Measurements from ENCODE around the gene CD109.

Gene CD109

DNA sequence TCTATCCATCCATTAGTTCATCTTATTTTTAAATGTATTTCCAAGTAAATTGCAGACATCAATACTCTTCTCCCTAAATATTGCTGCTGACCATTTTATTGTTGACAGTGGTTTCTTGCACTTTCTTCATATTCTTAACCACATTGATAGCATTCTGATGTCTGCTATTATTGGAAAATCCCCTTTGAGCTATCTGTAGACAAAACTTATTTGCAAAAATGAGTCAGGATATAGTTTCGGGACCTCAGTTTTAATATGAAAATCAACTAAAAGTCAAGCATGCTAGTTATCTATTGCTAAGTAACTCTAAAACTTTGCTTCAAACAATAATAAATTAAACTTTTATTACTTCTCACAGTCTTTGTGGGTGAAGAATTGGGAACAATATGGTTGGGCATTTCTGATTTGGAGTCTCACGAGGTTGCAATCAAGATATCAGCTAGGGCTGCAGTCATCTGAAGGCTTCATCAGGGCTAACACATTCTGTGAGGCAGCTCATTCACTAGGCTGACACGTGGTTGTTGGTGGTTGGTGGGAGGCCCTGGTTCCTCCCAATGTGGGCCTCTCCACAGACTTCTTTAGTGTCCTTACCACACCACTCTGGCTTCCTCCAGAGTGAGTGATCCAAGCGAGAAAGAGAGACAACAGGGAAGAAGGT, 32.7 kb downstream of the CD109 start:
- no peak for DNase-seq

DNA sequence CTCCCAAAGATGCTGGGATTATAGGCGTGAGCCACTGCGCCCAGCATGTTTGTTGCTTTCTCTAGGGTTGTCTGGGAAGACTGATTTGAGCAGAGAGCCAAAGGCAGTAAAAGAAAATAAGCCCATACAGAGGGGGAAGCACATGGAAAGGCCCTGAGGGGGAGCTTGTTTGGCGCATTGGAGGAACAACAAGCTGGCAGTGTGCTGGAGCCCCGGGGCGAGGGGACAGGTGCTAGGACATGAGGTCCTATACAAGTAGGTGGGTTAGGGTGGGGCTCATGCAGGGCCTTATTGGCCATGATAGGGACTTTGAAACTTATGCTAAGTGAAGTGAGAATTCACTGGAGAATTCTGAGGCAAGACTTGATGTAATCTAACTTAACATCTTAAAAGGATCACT, 35.3 kb downstream of the CD109 start:
- no peak for DNase-seq

DNA sequence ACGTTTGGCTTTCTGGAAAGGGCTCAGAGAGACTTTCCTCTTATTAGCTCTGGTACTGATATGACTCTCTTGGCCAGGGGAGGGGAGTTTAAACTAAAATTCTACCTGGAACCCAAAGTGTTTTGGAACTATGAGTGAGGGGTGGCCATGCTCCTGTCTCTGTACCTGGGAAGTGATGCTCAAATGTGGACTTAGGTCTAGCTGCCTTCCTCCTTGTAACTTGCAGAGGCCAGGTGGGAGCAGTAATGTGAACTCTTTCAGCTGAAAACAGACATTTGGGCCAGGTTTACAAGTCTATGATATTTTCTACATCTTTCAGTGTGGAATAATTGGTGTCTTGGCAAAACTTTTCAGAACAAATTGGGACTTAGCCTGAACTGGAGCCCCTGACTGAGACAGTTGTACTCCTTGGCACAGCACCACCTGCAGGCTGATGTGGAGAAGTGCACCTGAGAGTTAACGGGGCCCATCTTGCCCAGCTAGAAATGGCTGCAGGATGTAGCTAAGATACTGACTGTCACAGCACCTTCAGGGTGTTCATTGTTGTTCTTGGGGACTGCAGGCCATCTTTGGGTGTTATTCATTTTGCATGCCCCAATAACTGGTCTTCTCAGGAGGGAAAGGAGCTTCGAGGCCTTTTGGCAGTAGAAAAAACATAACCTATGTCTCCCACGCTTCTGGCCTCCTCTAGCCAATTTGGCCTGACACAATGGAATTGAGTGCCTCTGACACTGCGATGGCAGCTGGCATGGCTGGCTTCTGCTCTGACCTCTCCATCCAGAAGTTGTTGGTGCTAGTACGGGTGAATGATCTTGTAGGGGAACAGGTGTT, 37.1 kb downstream of the CD109 start:
- peak; percentile 72 to 87 for DNase-seq

DNA sequence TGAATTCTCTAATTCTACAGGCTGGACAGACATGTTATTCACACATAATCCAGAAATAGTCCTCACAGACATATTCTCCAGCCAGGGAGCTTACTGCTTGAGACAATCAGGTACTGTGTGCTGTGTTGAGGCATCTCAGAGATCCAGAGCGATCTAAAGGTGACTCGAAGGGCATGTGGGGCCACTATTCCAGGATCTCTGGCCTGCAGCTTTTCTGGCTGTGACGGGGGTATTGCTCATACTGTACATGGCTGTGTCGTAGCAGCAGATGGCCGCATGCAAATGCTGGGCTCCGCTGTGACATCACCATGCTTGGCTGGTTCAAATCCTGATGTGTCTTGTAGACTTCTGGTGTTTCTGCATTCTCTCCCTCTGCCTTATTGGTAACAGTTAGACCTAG, 37.8 kb downstream of the CD109 start:
- DNase-seq = no peak

DNA sequence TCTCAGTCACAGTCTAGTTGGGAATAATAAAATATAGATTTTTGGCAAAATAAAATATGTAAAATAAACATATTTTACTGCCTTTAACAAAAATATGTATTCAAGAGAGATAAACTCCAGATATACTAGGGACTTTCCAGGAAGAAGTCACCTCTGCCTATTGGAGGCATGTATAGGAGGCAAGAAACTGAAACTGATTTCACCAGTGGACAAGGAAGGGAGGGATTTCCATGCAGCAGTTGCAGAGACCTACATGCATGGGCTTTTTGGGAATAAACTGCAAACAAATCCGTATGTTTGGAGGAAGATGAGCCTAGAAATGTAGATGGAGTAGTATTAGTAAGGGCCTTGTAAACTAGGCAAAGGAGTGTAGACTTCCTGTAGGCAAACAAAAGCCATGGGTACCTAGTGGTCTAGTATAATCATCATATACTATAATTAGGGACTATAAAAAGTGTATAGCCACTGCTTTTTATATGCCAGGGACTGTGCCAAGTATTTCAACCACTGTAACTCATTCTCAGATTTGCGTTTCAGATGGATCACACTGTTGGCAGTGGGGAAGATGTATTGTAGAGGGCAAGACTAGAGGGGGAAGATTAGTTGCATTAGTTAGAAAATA, 38.9 kb downstream of the CD109 start:
- DNase-seq = no peak

DNA sequence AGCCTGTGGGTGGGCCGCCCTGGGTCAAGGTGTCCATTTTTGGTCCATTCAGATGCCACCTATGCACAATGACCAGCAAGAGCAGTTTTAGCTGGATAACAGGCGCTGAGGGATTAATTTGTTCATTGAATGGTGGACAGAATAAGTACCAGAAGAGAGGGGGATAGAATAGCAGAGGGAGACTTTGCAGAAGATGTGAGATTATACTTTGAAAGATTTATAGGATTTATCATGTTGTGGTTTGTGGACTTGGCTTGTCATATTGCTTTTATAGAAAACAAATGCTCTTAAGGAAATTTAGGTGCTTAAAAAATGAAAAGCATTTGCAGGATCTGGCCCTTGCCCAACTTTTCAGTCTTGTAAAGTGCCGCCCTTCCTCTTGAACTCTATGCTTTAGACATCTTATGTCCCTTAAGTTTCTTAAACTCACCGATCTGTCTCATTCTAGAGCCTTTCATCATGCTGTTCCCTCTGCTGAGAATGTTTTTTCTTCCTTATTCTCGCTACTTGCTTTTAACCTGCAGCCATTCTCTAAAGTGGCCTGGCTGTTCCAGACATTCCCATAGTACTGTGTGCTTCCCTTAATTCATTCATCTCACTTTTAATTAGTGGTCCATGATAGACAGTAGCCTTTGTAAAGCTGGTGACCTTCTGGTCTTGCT, 42.5 kb downstream of the CD109 start:
- DNase-seq = no peak

DNA sequence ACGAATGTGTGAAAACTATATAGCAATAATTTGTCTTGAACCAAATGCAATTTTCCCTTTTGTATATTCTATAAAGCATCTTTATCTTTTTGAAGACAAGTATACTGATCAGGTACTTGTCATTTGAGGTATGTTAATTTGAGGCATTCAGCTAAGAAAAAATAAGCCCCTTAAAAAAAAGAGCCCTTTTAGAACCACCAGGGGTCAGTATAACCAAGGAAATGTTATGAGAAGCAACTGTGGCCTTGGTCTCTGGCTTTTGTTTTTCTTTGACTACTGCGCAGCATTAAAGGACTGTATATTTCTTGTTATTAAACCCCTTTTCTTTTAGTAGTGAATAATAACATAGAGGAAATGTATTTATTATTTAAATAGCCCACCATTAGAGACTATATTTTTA, 43.1 kb downstream of the CD109 start:
- peak; percentile 82 to 84 for DNase-seq

DNA sequence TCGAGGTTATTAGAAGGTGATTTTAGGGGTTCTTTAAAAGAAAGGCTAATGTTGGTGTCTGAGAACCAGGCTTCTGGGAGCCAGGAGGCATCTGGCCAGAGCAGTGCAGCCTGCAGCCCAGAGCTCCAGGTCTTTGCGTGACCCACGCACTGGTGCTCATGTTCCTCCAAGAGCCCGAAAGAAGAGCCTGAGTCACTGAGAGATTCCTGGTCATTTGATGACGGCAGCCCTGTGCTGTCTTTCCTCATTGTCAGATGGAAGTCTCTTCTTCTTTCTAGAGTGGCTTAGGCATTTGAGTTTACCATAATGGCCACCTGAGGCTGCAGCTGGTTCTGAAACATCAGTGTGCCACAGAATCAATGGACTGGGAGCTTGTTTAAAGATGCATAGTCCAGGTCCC, 46.4 kb downstream of the CD109 start:
- DNase-seq = peak in 1 of 2 experiments; percentile 7

DNA sequence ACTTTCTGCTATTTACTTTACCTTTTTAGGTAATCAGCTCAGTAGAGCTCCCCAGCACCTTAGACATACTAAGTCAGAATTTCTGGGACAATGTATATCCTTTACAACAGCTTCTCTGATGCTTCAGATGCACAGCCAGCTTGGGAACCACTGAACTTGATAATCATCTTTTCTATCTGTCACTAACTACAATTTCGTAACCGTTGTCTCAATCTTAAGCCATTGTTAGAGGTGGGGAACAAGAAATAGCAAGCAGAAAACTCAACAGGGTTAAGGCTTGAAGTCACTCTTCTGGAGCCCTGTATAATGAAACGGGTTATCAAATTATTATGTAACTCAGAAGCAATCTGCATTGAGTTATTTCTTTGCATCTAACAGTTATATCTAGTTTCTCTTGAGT, 47.1 kb downstream of the CD109 start:
- DNase-seq = no peak

DNA sequence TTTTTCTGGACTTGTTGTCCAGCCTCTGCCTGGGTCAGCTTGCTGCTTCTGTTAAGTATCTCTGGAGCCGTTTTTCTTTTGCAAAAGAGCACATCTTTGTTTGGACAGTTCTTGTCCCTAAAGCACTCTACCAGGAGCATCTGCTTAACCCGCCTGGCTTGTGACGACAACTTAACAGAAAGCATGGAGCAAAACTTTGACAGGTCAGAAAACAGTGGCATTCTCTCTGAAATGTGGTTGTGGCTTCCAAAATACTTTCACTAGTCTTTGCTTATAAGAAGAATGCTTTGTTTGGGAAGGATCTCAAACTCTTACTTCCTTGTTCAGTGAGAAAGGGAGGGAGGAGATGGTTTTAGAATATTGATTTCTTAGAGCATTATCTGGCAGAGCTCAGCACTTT, 47.6 kb downstream of the CD109 start:
- DNase-seq = no peak

DNA sequence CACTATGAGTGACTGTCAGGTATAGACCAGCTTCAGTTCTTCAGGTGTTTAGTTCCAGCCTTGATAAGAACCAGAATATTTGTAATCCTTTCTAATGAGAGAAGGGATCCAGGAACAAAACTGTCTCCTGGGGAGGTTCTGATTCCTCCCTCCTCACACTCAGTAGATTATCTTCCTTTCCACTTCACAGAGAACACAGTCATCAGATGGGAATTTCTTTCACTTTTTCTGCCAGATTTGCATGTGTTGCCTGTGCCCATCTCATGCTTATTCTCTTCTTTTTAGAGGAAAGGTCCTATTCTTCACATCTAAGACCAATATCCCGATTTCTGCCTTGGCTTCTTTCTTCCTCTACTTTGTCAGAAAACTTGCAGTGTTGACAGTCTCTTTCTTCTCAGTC, 50.8 kb downstream of the CD109 start:
- DNase-seq = no peak

DNA sequence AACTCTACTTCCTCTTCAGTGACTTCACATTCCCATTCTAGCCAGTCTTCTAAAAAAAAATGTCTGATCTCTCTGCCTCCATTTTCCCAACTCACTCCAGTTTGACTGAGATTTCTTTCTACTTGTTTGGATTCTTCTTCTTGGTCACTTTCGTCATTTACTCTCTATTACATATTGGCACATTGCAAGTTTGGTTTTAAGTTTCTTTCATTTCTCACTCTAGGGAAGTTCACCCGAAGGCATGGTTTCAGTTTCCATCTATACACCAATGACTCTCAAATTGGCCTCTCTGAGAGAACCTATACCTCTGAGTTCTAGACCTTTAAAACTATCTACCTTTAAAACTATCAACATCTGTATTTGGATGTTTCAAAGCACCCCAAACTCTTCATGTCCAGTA, 51.3 kb downstream of the CD109 start:
- peak; percentile 60 to 67 for DNase-seq

DNA sequence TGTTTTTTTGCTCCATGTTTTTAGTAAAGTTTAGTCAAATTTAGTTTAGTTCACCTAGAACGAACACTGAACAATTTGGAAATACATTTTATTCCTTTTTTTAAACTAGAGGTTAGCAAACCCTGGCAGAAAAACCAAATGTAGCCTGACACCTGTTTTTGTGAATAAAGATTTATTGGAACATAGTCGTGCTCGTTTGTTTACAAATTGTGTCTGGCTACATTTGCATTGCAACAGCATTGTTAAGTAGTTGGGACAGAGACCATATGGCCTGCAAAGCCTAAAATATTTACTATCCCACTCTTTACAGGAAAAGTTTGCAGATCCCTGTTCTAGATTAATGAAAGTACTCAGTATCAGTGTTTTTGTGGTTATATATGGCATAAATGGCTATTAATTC, 56.9 kb downstream of the CD109 start:
- no peak for DNase-seq

DNA sequence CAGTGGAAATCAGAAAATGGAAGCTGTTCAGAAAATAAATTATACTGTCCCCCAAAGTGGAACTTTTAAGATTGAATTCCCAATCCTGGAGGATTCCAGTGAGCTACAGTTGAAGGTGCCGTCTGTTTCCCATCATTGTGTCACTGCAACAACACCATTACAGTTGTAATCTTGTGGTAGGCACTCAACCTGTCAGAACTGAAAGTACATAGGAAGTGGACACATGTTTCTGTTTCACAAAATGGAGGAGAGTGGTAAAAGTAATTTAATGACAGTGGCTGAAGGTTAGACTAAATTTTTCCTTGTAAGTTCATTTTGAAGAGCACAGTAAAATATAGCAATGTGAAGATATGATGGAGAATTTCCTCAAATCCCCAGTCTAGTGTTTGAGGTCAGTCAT, 70.0 kb downstream of the CD109 start:
- no peak for DNase-seq

DNA sequence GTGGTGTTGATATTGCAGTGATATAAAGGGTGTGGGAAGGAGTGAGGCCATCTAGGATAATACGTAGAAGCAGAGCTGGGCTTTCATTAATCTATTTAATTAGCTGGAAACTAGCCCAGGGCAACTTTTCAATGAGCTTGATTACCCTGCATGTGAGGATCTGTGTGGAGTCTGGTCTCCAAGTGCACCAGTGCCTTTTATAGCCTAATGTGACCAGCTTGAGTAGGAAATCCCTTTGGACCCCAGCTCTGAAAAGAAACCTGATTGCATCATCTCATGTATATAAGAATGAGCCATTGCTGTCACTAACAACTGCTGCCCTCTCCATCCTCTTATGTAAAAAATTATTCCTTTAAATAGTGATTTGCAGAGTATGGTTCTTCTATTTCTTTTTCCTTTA, 72.6 kb downstream of the CD109 start:
- no peak for DNase-seq

DNA sequence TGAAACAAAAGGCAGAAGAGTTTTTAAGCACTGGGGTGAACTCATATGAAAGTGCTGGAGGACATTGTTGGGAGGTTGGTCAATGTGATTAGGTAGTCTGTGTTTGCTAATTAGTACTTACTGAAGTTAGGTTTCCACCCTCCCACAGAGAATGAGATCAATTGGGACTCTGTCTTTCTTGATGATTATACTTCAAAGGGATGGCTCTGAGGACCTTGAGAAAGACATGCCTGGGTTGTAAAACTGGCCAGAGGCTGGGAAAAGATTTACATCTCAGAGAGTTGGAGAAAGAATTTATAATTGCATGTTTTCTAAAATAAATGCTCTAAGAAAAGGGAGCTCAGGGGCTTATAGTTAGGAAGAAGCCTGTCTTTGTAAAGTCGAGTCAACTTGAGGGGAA, 74.0 kb downstream of the CD109 start:
- no peak for DNase-seq

DNA sequence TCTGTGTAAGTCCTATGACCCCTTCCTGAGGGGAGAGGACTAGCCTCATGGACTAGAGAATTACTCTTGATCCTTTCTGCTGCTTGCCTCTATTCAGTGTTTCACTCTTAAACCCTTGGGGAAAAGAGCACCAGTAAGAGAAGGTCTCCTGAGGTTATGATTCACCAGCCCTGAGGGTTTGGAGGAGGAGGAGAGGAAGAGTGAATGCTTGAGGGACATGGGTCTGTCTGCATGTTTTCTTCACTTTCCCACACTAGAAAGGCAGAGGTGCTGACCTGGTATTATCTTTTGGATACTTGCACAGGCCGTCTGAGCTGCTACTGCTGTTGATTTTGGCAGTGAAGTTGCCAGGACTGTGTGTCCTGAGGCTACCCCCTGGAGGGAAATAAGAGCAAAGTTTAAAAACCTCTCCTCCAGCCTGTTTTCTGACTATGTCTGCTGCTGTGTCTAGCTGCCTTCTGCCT, 78.3 kb downstream of the CD109 start:
- no peak for DNase-seq

DNA sequence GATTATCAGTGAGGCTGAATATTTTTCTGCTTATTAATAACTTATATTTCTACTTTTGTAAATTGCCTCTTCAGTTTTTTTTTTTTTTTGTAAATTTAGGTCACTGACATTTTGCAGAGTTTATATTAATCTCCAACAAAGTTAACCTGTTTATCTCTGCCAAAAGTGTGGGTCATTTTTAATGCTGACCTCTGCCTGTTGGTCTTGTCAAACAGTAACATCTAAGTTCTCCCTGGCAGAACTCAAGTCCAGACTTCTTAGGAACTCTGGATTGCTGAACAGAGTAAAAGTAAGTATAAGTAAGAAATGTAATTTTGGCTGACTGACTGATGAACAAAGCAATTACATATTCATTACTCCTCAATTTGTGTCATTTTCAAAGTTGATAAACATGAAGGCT, 83.9 kb downstream of the CD109 start:
- no peak for DNase-seq

DNA sequence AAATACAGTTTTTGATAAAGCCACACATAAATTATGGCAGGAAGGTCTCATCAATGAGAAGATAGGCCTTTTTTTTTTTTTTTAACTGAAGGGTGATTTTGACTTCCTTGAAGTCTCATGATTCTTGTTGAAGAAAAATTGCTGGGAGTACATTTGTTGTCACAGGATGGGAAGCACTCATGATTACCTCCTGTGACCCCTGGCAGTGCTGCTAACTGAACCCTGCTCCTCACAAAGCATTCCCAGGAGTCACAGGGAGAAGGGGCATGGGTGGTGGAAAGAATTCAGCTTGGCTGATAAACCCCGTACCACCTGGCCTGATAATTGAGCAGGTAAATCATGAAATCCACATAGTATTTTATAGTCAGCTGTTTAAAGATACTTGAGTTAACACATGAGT, 86.9 kb downstream of the CD109 start:
- no peak for DNase-seq

DNA sequence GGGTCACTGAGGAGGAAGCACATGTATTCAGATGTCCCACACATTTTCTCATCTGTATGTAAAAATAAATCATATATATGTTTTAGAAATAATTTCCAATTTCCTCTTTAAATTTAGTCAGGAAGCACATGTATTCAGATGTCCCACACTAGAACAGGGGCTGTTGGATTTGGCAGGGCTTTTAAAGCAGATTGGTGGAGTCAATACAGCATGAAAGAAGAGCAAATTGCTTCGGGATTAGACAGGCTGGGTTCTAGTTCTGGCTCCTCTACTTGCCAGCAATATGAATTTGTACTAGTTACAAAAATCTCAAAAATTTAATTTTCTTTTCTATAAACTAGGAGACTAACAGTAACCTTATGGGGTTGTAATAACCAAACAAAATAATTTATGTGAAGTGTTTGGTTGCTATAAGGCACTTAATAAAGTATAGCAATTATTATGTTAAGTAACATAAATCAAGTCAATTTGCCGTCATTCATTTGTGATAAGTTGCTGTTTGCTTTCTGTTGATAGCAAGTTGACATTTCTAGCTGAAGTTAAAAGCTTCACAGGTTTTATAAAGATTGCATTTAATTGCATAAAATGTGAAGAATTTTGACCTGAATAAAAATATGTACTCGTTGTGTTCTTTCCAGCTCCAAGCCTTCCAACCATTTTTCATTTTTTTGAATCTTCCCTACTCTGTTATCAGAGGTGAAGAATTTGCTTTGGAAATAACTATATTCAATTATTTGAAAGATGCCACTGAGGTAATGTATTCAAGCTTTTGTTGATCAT, 88.9 kb downstream of the CD109 start:
- no peak for DNase-seq

DNA sequence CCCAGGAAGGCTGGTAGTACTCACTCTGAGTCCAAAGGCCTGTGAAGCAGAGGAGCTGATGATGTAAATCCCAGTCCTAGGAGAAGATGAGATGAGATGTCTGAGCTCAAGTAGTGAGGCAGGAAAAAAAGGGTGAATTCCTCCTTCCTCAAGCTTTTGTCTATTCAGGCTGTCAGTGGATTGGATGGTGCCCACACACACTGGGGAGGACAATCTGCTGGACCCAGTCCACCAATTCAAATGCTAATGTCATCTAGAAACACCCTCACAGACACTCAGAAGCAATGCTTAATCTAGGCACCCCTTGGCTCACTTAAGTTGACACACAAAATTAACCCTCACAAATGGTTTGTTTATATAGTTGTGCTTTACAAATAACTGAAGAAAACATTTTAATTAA, 94.6 kb downstream of the CD109 start:
- no peak for DNase-seq

DNA sequence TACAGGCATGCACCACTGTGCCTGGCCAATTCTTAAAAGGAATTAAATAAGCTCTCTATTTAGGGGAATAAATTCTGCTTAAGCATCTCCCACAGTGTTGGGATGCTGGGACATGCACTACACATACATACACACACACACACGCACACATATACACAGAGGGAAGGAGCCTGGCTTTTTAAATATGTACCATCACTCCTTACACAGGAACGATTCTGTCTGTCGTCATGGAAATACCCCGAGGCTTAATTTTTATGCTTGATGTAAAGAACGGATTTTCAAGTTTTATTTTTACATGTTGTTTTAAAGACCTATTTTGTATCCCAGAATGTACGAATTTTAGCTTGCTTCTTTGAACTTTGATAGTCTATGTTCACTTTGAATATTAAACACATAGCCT, 95.3 kb downstream of the CD109 start:
- DNase-seq = no peak

DNA sequence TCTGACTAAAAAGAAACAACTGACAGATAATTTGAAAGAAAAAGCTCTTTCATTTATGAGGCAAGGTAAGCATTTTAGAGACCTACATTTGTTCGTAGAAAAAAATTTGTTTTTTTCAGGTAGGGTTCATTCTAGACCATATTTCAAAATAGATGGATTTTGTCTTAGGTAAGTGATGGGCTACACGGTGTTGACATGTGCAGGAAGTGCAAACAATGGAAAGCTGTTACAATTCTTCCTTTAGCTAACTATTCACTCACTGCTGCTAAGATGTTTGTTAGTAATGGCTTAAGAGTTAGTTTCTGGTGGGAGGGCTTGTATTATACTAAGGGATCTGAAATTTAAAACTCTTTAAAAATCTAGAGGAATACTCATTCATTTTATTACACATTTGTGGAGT, 96.7 kb downstream of the CD109 start:
- no peak for DNase-seq

All from AML-193 (cell line).